ENCODE data around the gene DPP4.

Gene DPP4

GRCh38 chr2:162084536-162084935, 10.5 kb upstream of the DPP4 start:
- in situ Hi-C loops (cut with HindIII; ENCODE audit: low pct_ligation_motif_present, low sequenced_read_pairs) = no loop called here
- DNase-seq = no peak
- Histone ChIP-seq H3K27ac (no peak overlapping the region), H3K4me3 (ENCODE audit: low read depth, low read length) (no peak overlapping the region), H3K27me3 (replicated peaks) (no peaks in the 10 kb centered on the region), H3K36me3 (replicated peaks) (no peaks in the 10 kb centered on the region)
- no peak for TF ChIP-seq CTCF (IDR thresholded peaks at IDR 0.05; ENCODE audit: low read depth, low read length, missing control alignments)

GRCh38 chr2:162082681-162083080, 8.7 kb upstream of the DPP4 start:
- Histone ChIP-seq H3K27ac (no peak overlapping the region), H3K36me3 (replicated peaks) (no peaks in the 10 kb centered on the region), H3K27me3 (replicated peaks) (no peaks in the 10 kb centered on the region), H3K4me3 (ENCODE audit: low read depth, low read length) (no peak overlapping the region)
- TF ChIP-seq CTCF (IDR thresholded peaks at IDR 0.05; ENCODE audit: low read depth, low read length, missing control alignments) = no peak
- no peak for DNase-seq
- in situ Hi-C loops (cut with HindIII; ENCODE audit: low pct_ligation_motif_present, low sequenced_read_pairs) = no loop called here

DNA sequence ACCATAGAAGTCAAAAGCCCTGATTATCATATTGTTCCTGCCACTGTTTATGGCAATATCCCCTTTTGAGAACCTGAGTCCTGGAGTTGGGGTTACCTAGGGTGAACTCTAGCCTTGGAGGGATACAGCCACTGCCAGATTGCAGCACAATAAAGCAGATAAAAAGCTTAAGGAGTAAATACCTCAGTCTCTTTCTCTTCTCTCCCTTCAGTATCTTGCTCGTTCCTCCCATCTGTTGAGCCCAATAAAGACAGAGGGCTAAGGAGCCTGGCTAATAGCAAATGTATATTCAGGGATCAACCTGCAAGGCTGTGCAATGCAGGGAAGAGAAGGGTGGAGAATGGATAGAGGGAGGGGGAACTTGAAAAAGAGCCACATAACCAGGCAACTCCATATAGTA, 8.0 kb upstream of the DPP4 start:
- no peak for TF ChIP-seq CTCF (IDR thresholded peaks at IDR 0.05; ENCODE audit: low read depth, low read length, missing control alignments)
- H3K36me3 ChIP-seq (replicated peaks) = no peaks in the 10 kb centered on the region
- H3K4me3 ChIP-seq (ENCODE audit: low read depth, low read length) = no peak overlapping the region
- H3K27me3 ChIP-seq (replicated peaks) = no peaks in the 10 kb centered on the region
- DNase-seq = no peak
- no peak overlapping the region for H3K27ac ChIP-seq
- in situ Hi-C loops (cut with HindIII; ENCODE audit: low pct_ligation_motif_present, low sequenced_read_pairs) = no loop called here

DNA sequence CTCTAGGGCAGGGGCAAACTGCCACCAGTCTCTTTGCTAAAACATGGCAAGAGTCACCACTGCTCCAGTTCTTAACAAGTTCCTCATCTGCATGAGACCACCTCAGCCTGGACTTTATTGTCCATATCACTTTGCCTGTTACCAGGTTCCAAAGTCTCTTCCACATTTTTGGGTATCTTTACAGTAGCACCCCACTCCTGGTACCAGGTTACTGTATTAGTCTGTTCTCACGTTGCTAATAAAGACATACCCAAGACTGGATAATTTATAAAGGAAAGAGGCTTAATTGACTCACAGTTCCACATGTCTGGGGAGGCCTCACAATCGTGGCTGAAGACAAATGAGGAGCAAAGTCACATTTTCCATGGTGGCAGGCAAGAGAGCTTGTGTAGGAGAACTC, 5.5 kb upstream of the DPP4 start:
- Histone ChIP-seq H3K4me3 (ENCODE audit: low read depth, low read length) (no peak overlapping the region), H3K36me3 (replicated peaks) (no peaks in the 10 kb centered on the region), H3K27me3 (replicated peaks) (no peaks in the 10 kb centered on the region), H3K27ac (no peak overlapping the region)
- no peak for DNase-seq
- in situ Hi-C loops (cut with HindIII; ENCODE audit: low pct_ligation_motif_present, low sequenced_read_pairs) = no loop called here
- no peak for TF ChIP-seq CTCF (IDR thresholded peaks at IDR 0.05; ENCODE audit: low read depth, low read length, missing control alignments)

DNA sequence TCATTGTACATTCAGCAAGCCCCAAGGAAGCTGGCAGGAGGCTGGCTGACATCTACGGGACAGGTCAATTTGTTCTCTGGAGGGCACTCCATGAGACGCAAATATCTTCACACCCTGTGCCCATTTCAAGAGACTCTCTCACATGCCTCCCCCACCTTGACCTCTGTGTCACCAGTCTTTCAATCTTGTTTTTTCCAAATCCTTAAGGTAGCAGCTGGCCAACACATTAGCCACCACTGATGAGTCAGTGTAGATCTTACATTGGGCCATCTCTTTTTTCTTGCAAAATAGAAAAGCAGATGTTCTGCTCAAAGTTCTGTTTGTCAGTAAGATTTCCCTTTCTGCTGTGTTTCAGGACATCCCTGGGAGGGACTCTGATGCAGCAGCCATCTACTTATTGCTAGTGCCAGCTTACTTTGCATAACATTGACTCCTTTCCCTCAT, 1.7 kb upstream of the DPP4 start:
- H3K27ac ChIP-seq = no peak overlapping the region
- in situ Hi-C loops (cut with HindIII; ENCODE audit: low pct_ligation_motif_present, low sequenced_read_pairs) = no loop called here
- TF ChIP-seq CTCF (IDR thresholded peaks at IDR 0.05; ENCODE audit: low read depth, low read length, missing control alignments) = no peak
- H3K36me3 ChIP-seq (replicated peaks) = no peaks in the 10 kb centered on the region
- H3K4me3 ChIP-seq (ENCODE audit: low read depth, low read length) = no peak overlapping the region
- H3K27me3 ChIP-seq (replicated peaks) = no peaks in the 10 kb centered on the region
- no peak for DNase-seq

DNA sequence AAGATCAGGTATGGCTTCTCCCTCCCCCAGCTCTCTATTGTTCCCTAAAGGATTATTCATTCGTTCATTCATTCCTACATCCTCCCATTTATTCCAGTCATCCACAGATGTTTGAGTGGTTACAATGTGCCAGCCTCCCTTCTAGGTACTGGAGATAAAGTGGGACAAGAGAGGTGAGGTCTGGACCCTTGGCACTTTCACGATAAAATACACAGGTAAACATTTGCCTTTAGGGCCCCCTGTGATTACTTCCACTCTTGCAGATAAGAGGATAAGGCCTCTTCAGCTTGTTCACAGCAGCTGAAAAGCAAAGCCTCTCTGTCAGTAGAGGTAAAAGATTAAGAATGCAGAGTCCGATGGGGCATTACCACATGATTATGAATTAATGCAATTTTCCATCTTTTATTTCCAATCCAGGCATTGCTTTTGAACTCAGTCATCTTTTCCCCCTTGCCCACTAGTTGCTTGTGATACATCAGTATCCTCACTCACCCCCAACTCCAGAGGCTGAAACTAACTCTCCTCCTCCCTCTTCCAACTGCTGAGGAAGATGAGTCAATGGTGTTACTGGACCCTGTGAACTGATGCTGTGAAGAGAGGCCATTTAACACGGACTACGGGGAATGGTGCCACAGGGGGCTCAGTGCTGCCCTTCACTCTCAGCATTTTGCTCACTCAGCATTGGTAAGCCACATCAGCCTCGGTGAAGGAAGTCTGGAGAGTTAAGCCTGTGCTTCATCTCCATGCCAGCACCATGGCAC, 1.1 kb upstream of the DPP4 start:
- in situ Hi-C loops (cut with HindIII; ENCODE audit: low pct_ligation_motif_present, low sequenced_read_pairs) = no loop called here
- Histone ChIP-seq H3K4me3 (ENCODE audit: low read depth, low read length) (no peak overlapping the region), H3K36me3 (replicated peaks) (no peaks in the 10 kb centered on the region), H3K27ac (no peak overlapping the region), H3K27me3 (replicated peaks) (no peaks in the 10 kb centered on the region)
- no peak for TF ChIP-seq CTCF (IDR thresholded peaks at IDR 0.05; ENCODE audit: low read depth, low read length, missing control alignments)
- no peak for DNase-seq
